GM12892 (cell line): ENCODE results near the gene DLG5.

Source experiments
- POLR2A ChIP-seq: IDR thresholded peaks from 2 replicates; pipeline ENCODE4 v1.6.1; 2011; ENCODE audit warnings: low read depth, low read length, control low read depth
- POLR2AphosphoS5 ChIP-seq: IDR thresholded peaks from 2 replicates; pipeline ENCODE4 v1.6.1; 2011; ENCODE audit warnings: low read depth, low read length, control low read depth
- TAF1 ChIP-seq: IDR thresholded peaks from 2 replicates; pipeline ENCODE4 v1.6.1; 2011; ENCODE audit warnings: low read depth, mild to moderate bottlenecking, control low read depth, low read length, borderline replicate concordance

DNA sequence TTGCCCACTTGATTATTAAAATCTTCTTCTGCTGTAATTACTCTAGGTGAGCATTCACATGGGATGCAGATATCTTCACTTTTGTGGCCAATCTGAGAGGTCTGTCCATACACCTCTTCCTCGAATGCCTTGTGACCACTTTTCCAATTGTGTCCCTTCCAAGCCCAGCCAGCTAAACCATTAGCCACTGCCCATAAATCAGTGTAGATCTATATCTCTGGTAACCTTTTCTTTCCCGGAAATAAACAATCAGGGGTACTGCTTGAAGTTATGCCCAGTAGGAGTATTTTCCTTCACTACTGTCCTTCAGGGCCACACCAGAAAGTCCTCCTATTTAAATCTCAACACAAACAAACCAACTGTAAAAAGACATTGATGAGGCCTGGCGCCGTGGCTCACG, 184.4 kb downstream of the DLG5 start:
- no peak for TF ChIP-seq POLR2AphosphoS5
- TF ChIP-seq TAF1: no peak
- no peak for TF ChIP-seq POLR2A
